ENCODE measurements around the gene SRGN. TPM values are rescaled to one million over a fixed set of nuclear protein-coding genes. Genes with fewer than 3 reads are reported as not detected.

The SRGN gene
- total and polyA plus RNA-seq, 10 of the 15 experiments (the other 5 are each of a cell fraction or from before 2014, with no cell fraction given) = 382 to 2,414 (median 885) TPM

DNA sequence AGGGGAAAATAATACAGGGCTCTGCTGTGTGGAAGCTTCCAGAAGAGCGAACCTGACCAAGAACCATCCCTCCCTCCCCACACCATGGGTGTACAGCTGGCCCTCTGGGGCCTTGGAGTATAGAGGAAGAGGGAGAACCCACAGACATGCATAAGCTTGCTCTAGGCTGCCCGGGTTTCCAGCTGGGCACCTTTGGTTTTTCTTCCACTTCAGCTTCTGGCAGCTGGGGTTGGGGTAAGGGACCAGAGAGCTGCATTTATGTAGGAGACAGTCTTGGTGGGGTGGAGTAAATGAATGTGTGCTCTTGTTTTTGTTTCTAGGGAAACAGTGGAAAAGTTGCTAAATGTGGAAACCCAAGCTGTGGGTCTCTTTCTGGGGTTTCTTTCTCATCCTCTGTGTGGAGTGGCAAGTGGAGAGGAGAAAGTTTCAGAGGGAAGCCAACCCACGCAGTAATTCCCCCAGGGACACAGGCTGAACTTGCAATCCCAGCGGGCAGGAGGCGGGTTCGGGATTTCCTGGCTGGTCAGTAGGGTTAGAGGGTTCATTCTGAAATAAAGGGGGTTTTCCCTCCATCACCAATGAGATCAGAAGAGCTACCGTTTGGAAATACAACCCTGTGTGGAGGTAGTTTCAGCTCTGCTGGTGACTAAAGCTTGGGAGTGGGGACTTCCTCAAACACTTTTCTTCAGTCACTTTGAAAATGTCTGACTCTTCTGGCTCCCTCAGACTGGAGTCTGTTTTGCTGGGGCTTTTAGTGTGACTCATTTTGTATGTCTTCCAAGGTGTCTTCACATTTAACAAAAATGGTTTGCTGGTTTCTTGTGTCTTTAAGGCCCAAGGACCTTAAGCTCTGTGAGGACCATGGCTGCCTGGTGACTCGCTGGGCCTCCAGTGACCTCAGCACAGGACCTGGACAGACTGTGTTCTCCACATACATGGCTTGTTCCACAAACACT, 22.2 kb upstream of the SRGN start (continued):
- TF ChIP-seq, protein P1, sequence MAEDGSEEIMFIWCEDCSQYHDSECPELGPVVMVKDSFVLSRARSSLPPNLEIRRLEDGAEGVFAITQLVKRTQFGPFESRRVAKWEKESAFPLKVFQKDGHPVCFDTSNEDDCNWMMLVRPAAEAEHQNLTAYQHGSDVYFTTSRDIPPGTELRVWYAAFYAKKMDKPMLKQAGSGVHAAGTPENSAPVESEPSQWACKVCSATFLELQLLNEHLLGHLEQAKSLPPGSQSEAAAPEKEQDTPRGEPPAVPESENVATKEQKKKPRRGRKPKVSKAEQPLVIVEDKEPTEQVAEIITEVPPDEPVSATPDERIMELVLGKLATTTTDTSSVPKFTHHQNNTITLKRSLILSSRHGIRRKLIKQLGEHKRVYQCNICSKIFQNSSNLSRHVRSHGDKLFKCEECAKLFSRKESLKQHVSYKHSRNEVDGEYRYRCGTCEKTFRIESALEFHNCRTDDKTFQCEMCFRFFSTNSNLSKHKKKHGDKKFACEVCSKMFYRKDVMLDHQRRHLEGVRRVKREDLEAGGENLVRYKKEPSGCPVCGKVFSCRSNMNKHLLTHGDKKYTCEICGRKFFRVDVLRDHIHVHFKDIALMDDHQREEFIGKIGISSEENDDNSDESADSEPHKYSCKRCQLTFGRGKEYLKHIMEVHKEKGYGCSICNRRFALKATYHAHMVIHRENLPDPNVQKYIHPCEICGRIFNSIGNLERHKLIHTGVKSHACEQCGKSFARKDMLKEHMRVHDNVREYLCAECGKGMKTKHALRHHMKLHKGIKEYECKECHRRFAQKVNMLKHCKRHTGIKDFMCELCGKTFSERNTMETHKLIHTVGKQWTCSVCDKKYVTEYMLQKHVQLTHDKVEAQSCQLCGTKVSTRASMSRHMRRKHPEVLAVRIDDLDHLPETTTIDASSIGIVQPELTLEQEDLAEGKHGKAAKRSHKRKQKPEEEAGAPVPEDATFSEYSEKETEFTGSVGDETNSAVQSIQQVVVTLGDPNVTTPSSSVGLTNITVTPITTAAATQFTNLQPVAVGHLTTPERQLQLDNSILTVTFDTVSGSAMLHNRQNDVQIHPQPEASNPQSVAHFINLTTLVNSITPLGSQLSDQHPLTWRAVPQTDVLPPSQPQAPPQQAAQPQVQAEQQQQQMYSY (CRISPR knock-in tag; IDR thresholded peaks at IDR 0.05) = no peak
- TF ChIP-seq IKZF2 (IDR thresholded peaks at IDR 0.05) = peak; percentile 99
- TF ChIP-seq, protein P2, sequence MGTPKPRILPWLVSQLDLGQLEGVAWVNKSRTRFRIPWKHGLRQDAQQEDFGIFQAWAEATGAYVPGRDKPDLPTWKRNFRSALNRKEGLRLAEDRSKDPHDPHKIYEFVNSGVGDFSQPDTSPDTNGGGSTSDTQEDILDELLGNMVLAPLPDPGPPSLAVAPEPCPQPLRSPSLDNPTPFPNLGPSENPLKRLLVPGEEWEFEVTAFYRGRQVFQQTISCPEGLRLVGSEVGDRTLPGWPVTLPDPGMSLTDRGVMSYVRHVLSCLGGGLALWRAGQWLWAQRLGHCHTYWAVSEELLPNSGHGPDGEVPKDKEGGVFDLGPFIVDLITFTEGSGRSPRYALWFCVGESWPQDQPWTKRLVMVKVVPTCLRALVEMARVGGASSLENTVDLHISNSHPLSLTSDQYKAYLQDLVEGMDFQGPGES (IDR thresholded peaks at IDR 0.05) = no peak
- TF ChIP-seq CHD4 (IDR thresholded peaks at IDR 0.05) = no peak
- no peak for TF ChIP-seq POLR2AphosphoS5 (IDR thresholded peaks at IDR 0.05; ENCODE audit: low read length)
- TF ChIP-seq TARDBP (IDR thresholded peaks at IDR 0.05; ENCODE audit: borderline replicate concordance) = no peak
- TF ChIP-seq SREBF1 (IDR thresholded peaks at IDR 0.05; ENCODE audit: low read length) = no peak
- TF ChIP-seq CHD2 (IDR thresholded peaks at IDR 0.05; ENCODE audit: borderline replicate concordance, low read depth, low read length) = no peak
- TF ChIP-seq POLR2AphosphoS2 (IDR thresholded peaks at IDR 0.05; ENCODE audit: low read depth, low read length) = no peak
- TF ChIP-seq SPI1 (IDR thresholded peaks at IDR 0.05; ENCODE audit: borderline replicate concordance, insufficient read depth, low read depth, low read length) = peak; percentile 87
- no peak for TF ChIP-seq RCOR1 (conservative IDR thresholded peaks at IDR 0.05; ENCODE audit: low read depth, low read length)
- TF ChIP-seq RFX5 (IDR thresholded peaks at IDR 0.05; ENCODE audit: low read depth, low read length) = no peak
- TF ChIP-seq NR2F1 (conservative IDR thresholded peaks at IDR 0.05) = peak; percentile 91
- TF ChIP-seq RUNX3 (IDR thresholded peaks at IDR 0.05; ENCODE audit: low read length) = peak; percentile 80
- TF ChIP-seq FOXK2 (IDR thresholded peaks at IDR 0.05) = no peak
- no peak for TF ChIP-seq BACH1 (IDR thresholded peaks at IDR 0.05; ENCODE audit: borderline replicate concordance)
- no peak for TF ChIP-seq HDGF (IDR thresholded peaks at IDR 0.05)
- peak; percentile 47; the same call in 1 of the 2 replicates for TF ChIP-seq SMARCA5 (IDR thresholded peaks at IDR 0.05)
- TF ChIP-seq KAT2A (conservative IDR thresholded peaks at IDR 0.05; ENCODE audit: control insufficient read depth, low read depth, low read length) = no peak
- TF ChIP-seq MEF2A (IDR thresholded peaks at IDR 0.05; ENCODE audit: insufficient read depth, low read depth, low read length) = peak; percentile 53; the same call in 1 of the 2 replicates
- no peak for TF ChIP-seq ZNF24 (IDR thresholded peaks at IDR 0.05)
- TF ChIP-seq BCL11A (IDR thresholded peaks at IDR 0.05; ENCODE audit: low read depth, low read length) = no peak
- TF ChIP-seq, protein P3, sequence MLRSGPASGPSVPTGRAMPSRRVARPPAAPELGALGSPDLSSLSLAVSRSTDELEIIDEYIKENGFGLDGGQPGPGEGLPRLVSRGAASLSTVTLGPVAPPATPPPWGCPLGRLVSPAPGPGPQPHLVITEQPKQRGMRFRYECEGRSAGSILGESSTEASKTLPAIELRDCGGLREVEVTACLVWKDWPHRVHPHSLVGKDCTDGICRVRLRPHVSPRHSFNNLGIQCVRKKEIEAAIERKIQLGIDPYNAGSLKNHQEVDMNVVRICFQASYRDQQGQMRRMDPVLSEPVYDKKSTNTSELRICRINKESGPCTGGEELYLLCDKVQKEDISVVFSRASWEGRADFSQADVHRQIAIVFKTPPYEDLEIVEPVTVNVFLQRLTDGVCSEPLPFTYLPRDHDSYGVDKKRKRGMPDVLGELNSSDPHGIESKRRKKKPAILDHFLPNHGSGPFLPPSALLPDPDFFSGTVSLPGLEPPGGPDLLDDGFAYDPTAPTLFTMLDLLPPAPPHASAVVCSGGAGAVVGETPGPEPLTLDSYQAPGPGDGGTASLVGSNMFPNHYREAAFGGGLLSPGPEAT (IDR thresholded peaks at IDR 0.05; ENCODE audit: low read depth) = peak; percentile 96
- no peak for TF ChIP-seq STAT1 (conservative IDR thresholded peaks at IDR 0.05)
- no peak for TF ChIP-seq ASH2L (IDR thresholded peaks at IDR 0.05; ENCODE audit: borderline replicate concordance, low read depth)
- TF ChIP-seq, protein P4, sequence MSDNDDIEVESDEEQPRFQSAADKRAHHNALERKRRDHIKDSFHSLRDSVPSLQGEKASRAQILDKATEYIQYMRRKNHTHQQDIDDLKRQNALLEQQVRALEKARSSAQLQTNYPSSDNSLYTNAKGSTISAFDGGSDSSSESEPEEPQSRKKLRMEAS (IDR thresholded peaks at IDR 0.05; ENCODE audit: low read depth, low read length) = no peak

Data from GM12878 (cell line).